Hepatocyte (in vitro differentiated cells): ENCODE measurements around the gene SPEG. TPM values are rescaled to one million over a fixed set of nuclear protein-coding genes. Genes with fewer than 3 reads are reported as not detected.

ENCODE experiments used
- DNase-seq: peaks from one replicate; pipeline ENCODE4 v3.0.0-alpha.2; 2016; ENCODE audit warnings: low spot score
- H2AFZ ChIP-seq: fragments of 200-600 bp; sonication (generic); 2 replicates; pipeline ENCODE4 v1.6.0; 2016; ENCODE audit warnings: antibody characterized with exemption, mild to moderate bottlenecking
- H3K27ac ChIP-seq: fragments of 200-600 bp; sonication (generic); 2 replicates; pipeline ENCODE4 v1.5.1; 2016; ENCODE audit warnings: mild to moderate bottlenecking
- H3K27me3 ChIP-seq: fragments of 200-600 bp; sonication (generic); 2 replicates; pipeline ENCODE4 v1.6.1; 2016
- H3K36me3 ChIP-seq: fragments of 200-600 bp; sonication (generic); replicated peaks from 2 replicates; pipeline ENCODE4 v1.5.1; 2016; ENCODE audit warnings: low read depth; ENCODE audit not compliant: insufficient read depth
- H3K4me1 ChIP-seq: fragments of 200-600 bp; sonication (generic); 2 replicates; pipeline ENCODE4 v1.5.1; 2016; ENCODE audit warnings: mild to moderate bottlenecking, moderate library complexity; ENCODE audit not compliant: insufficient read depth
- H3K4me2 ChIP-seq: fragments of 200-600 bp; sonication (generic); 2 replicates; pipeline ENCODE4 v1.6.0; 2016
- H3K4me3 ChIP-seq: fragments of 200-600 bp; sonication (generic); 2 replicates; pipeline ENCODE4 v1.5.1; 2016; ENCODE audit warnings: mild to moderate bottlenecking
- H3K79me2 ChIP-seq: fragments of 200-600 bp; sonication (generic); 2 replicates; pipeline ENCODE4 v1.6.0; 2017; ENCODE audit warnings: mild to moderate bottlenecking
- H3K9me2 ChIP-seq: fragments of 200-600 bp; sonication (generic); replicated peaks from 2 replicates; pipeline ENCODE4 v1.6.0; 2017; ENCODE audit warnings: mild to moderate bottlenecking; ENCODE audit not compliant: insufficient read depth
- H3K9me3 ChIP-seq: fragments of 200-600 bp; sonication (generic); 2 replicates; pipeline ENCODE4 v1.5.1; 2016; ENCODE audit warnings: low read depth, mild to moderate bottlenecking
- H4K20me1 ChIP-seq: fragments of 200-600 bp; sonication (generic); 2 replicates; pipeline ENCODE4 v1.6.0; 2016; ENCODE audit warnings: mild to moderate bottlenecking; ENCODE audit not compliant: insufficient read depth, poor library complexity, severe bottlenecking
- EZH2 ChIP-seq: fragments of 200-600 bp; sonication (generic); IDR thresholded peaks from 2 replicates; pipeline ENCODE4 v1.6.1; 2016; ENCODE audit warnings: antibody characterized with exemption, mild to moderate bottlenecking, borderline replicate concordance
- EZH2phosphoT487 ChIP-seq: fragments of 200-600 bp; sonication (generic); IDR thresholded peaks from one replicate; pipeline ENCODE4 v1.6.1; 2018; ENCODE audit warnings: antibody characterized with exemption, mild to moderate bottlenecking, low read depth, moderate library complexity; ENCODE audit not compliant: unreplicated experiment, severe bottlenecking
- WGBS: methylation state at CpG from one replicate; pipeline ENCODE4 v1.1.6; 2016; ENCODE audit warnings: low lambda C conversion rate; ENCODE audit errors: missing lambda C conversion rate; 5-methylcytosine and 5-hydroxymethylcytosine counted together
- polyA plus RNA-seq: library from polyadenylated mRNA; unstranded; fragments of >200 nt; fragmentation: Nextera tagmentation; extraction: Ambion mirVana; gene quantifications from 2 replicates; pipeline ENCODE4 v1.2.1, GENCODE V29; 2016
- total RNA-seq: library from RNA; depleted of rRNA; stranded (reverse); fragments of >200 nt; gene quantifications from 2 replicates; pipeline ENCODE4 v1.2.3, GENCODE V29; 2014
- TF ChIP-seq, protein P1 (sequence below): fragments of 200-600 bp; sonication (generic); IDR thresholded peaks from 2 replicates; pipeline ENCODE4 v1.5.1; 2016; ENCODE audit warnings: antibody characterized with exemption, mild to moderate bottlenecking; ENCODE audit not compliant: poor library complexity

SPEG gene
- total and polyA plus RNA-seq, 2 experiments from 2014 or later = 21.6 to 40.0 TPM

- Histone ChIP-seq H3K4me3 (no peak overlapping the region), H3K4me1 (peaks cover 13% of the 10 kb centered on the region), H3K27me3 (peaks cover 11% of the 10 kb centered on the region), H3K9me3 (no peaks in the 10 kb centered on the region), H3K36me3 (no peaks in the 10 kb centered on the region), H3K79me2 (no peaks in the 10 kb centered on the region), H4K20me1 (no peaks in the 10 kb centered on the region), H3K27ac (no peak overlapping the region), H3K4me2 (no peak overlapping the region), H2AFZ (no peak overlapping the region), H3K9me2 (no peaks in the 10 kb centered on the region)
- no peak for DNase-seq
- 84% methylated on average over 8 of the region's 8 CpGs for WGBS
- no peak for TF ChIP-seq EZH2
- TF ChIP-seq EZH2phosphoT487 = no peak
- TF ChIP-seq, protein P1, sequence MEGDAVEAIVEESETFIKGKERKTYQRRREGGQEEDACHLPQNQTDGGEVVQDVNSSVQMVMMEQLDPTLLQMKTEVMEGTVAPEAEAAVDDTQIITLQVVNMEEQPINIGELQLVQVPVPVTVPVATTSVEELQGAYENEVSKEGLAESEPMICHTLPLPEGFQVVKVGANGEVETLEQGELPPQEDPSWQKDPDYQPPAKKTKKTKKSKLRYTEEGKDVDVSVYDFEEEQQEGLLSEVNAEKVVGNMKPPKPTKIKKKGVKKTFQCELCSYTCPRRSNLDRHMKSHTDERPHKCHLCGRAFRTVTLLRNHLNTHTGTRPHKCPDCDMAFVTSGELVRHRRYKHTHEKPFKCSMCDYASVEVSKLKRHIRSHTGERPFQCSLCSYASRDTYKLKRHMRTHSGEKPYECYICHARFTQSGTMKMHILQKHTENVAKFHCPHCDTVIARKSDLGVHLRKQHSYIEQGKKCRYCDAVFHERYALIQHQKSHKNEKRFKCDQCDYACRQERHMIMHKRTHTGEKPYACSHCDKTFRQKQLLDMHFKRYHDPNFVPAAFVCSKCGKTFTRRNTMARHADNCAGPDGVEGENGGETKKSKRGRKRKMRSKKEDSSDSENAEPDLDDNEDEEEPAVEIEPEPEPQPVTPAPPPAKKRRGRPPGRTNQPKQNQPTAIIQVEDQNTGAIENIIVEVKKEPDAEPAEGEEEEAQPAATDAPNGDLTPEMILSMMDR = no peak
Measured at GRCh38 chr2:219422952-219423534, 11.6 kb upstream of the SPEG start.

- peaks cover 6% of the 10 kb centered on the region for H3K4me1 ChIP-seq
- H3K27me3 ChIP-seq = peaks cover 5% of the 10 kb centered on the region
- TF ChIP-seq EZH2phosphoT487 (no peak), EZH2 (no peak)
- TF ChIP-seq, protein P1 = no peak
- no peaks in the 10 kb centered on the region for H3K9me2 ChIP-seq
- no peak overlapping the region for H2AFZ ChIP-seq
- H3K36me3 ChIP-seq = no peaks in the 10 kb centered on the region
- DNase-seq = no peak
- no peak overlapping the region for H3K27ac ChIP-seq
- H3K79me2 ChIP-seq = no peaks in the 10 kb centered on the region
- H3K4me2 ChIP-seq = no peak overlapping the region
- no peaks in the 10 kb centered on the region for H3K9me3 ChIP-seq
- H4K20me1 ChIP-seq = no peaks in the 10 kb centered on the region
- WGBS = 89% methylated on average over 14 of the region's 14 CpGs
- no peak overlapping the region for H3K4me3 ChIP-seq
Measured at GRCh38 chr2:219423652-219424377, 10.8 kb upstream of the SPEG start.

DNA sequence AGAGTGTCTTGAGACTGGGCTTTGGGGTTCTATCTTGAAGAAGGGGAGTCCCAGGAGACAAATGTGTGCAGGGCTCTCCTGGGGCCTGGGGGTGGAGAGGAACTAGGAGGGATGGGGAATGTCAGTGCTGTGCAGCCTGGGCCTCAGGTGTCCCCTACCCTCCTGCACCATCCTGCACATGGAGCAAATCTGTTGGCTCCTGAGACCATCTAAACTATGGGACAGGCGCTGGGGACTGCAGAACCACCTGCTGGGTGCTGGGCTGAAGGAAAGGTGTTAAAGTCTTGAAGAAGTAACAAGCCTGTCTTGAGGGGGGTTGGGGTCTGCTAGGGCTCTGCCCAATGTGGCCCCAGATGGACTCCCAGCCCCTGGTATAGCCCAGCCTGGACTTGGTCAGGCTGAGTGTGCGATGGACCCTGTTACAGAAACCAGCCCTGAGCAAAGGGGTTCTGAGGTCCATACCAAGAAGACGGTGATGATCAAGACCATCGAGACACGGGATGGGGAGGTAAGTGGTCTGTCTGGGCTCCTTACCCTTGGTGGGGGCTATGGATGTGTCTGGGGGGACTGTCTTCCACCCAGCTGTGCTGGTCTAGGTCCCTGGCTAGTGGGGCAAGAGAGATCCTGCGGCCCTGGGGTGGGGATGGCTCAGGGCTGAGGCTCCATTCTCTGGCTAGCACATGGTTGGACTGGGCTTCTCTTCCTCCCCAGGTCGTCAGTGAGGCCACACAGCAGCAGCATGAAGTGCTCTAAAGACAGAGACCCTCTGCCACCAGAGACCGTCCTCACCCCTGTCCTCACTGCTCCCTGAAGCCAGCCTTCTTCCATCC, 9.2 kb upstream of the SPEG start:
- Histone ChIP-seq H3K27me3 (no peaks in the 10 kb centered on the region), H3K4me2 (no peak overlapping the region), H3K4me1 (peaks cover 6% of the 10 kb centered on the region), H3K27ac (no peak overlapping the region), H3K4me3 (no peak overlapping the region), H3K36me3 (no peaks in the 10 kb centered on the region), H4K20me1 (no peaks in the 10 kb centered on the region), H3K9me3 (no peaks in the 10 kb centered on the region), H3K79me2 (no peaks in the 10 kb centered on the region), H3K9me2 (no peaks in the 10 kb centered on the region), H2AFZ (no peak overlapping the region)
- 94% methylated on average over 7 of the region's 8 CpGs for WGBS
- DNase-seq = no peak
- TF ChIP-seq EZH2 = no peak
- no peak for TF ChIP-seq EZH2phosphoT487
- TF ChIP-seq, protein P1 = no peak
